D721Med (cell line): ENCODE measurements around the gene SOCS1.
"Not testable (repeated sequence)": the region's sequence is repeated elsewhere in the genome, so short reads cannot be mapped to it uniquely, and the experiment has no call there.

Experiments used
- DNase-seq: peaks from one replicate; pipeline ENCODE4 v3.0.0; 2011; ENCODE audit warnings: low spot score; ENCODE audit not compliant: insufficient read length
- FAIRE-seq: peaks from 2 replicates; lab custom pipeline; 2011; peaks lifted over from hg19 to GRCh38; lab: Jason Lieb, UNC
- TF ChIP-seq, protein P1 (sequence below): IDR thresholded peaks from 2 replicates; pipeline ENCODE4 v1.5.1; 2012; ENCODE audit warnings: mild to moderate bottlenecking, control low read depth; ENCODE audit not compliant: insufficient read depth; ENCODE audit errors: missing control alignments

SOCS1 gene

DNA sequence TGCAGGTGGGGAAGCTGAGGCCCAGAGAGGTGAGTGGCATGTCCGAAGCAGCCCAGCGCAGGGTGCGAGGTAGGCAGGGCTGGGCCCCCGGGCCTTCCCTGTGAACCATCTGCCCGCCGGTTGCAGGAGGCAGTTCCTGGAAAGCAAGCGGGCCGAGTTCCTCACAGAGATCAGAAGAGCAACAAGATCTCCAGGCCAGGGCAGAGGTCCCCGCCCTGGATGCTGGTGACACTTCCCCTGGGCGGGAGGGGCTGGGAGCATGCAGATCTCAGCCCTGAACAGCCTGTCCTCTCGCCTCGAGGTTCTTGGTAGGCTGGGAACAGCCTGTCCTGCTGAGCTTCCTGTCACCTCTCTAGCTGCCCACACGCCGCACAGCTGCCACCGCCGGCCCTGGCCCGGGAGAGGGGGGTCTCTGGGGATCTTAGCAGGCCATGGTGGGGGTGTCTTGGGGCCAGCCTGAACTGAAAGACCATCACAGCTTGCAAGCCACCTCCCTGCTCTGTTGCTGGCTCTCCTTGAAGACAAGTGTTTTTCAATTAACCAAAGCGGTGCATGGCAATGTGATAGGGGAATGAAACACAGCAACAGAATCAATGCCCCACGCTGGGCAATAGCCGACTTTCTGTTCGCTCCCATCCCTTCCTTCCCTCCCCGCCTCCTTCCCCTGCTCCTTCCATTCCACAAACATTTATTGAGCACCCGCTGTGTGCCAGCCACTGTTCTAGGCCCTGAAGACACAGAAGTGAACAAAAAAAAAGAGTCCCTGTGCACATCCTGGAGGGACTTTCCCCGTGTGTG, 31.7 kb downstream of the SOCS1 start:
- FAIRE-seq (no peak), DNase-seq (no peak)
- TF ChIP-seq, protein P1, sequence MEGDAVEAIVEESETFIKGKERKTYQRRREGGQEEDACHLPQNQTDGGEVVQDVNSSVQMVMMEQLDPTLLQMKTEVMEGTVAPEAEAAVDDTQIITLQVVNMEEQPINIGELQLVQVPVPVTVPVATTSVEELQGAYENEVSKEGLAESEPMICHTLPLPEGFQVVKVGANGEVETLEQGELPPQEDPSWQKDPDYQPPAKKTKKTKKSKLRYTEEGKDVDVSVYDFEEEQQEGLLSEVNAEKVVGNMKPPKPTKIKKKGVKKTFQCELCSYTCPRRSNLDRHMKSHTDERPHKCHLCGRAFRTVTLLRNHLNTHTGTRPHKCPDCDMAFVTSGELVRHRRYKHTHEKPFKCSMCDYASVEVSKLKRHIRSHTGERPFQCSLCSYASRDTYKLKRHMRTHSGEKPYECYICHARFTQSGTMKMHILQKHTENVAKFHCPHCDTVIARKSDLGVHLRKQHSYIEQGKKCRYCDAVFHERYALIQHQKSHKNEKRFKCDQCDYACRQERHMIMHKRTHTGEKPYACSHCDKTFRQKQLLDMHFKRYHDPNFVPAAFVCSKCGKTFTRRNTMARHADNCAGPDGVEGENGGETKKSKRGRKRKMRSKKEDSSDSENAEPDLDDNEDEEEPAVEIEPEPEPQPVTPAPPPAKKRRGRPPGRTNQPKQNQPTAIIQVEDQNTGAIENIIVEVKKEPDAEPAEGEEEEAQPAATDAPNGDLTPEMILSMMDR = no peak

DNA sequence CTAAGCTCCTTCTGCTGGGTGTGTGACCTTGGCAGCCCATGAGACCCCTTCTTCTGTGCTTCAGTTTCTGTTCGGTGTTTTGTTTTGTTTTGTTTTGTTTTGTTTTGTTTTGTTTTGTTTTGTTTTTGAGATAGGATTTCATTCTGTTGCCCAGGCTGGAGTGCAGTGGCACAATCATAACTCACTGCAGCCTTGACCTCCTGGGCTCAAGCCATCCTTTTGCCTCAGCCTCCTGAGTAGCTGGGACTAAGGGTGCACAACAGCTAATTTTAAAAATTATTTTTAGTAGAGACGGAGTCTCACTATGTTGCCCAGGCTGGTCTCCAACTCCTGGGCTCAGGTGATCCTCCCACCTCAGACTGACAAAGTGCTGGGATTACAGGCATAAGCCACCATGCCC, 35.5 kb downstream of the SOCS1 start:
- DNase-seq, FAIRE-seq: not testable (repeated sequence)

- DNase-seq = no peak
- TF ChIP-seq, protein P1 = no peak
- FAIRE-seq = no peak
These were observed 36.8 kb downstream of the SOCS1 start for GRCh38 chr16:11219178-11219577.

GRCh38 chr16:11218604-11218962, 37.4 kb downstream of the SOCS1 start:
- no peak for FAIRE-seq
- TF ChIP-seq, protein P1 = no peak
- DNase-seq = no peak

DNA sequence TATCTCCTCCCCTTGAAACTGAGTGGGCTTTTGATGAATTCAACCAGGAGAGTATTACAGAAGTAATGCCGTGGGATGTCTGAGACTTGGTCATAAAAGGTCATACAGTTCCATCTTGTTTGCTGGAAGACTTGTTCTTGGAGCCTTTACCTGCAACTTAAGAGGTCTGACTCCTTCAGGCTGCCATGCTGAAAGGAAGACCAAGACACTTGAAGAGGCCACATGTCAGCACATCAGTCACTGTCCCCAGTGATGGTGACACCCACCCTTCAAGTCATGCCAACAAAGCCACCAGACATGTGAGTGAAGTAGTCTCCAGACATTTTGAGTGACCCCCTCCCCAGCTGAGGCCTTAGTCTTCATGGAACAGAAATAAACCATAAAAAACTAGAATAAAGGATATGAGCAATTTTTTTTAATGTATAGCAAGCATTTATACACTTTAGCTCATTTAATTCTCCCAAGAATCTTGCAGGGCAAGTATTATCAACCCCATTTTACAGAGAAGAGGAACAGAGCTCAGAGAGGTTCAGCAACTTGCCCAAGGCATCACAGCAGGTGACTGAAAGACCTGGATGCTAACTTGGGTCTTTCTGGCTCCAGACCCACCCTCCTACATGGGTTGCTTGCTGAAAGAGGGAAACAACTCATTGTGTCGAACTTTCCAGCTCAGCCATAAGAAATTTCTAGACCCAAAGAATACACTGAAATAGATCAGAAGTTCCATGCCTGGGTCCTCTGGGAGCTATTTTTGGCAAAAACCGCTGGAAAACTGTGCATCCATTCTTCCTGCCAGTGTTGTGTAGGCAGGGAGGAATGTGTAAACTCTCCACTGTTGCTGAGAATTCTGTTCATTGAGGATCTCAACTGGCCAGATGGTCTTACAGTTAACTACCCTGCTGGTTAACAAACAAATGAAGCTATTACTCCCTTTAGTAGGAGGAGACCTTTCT, 38.1 kb downstream of the SOCS1 start:
- TF ChIP-seq, protein P1 = no peak
- DNase-seq (no peak), FAIRE-seq (no peak)

DNA sequence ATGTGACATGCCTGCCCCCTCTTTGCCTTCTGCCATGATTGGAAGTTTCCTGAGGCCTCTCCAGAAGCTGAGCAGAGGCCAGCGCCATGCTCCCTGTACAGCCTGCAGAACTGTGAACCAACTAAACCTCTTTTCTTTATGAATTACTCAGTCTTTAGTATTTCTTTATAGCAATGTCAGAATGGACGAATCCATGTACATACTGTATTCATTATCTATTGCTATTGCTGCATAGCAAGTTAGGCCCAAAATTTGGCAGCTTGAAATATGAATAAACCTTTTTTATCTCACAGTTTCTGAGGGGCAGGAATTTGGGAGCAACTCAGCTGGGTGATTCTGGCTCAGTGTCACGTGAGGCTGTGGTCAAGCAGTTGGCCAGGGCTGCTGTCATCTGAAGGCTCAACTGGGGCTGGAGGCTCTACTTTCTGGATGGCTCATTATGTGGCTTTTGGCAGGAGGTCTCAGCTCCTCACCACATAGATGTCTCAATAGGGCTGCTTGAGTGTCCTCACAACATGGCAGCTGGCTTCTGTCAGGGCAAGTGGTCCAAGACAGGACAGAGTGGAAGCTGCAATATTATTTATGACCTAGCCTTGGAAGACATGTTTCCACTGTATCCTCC, 40.0 kb downstream of the SOCS1 start:
- TF ChIP-seq, protein P1 = no peak
- no peak for DNase-seq

DNA sequence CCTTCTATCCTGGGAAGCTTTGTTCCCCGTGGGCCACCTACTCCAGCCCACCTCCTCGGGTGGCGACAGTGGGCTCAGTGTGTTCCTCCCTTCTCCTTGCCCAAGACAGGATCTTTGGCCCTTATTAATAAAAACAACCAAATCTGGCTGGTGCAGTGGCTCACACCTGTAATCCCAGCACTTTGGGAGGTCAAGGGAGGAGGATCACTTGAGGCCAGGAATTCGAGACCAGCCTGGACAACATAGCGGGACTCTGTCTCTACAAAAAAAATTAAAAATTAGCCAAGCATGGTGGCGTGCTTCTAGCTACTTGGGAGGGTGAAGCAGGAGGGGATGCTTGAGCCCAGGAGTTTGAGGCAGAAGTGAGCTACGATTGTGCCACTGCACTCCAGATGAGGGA, 42.2 kb downstream of the SOCS1 start:
- TF ChIP-seq, protein P1 = no peak
- DNase-seq = no peak
- FAIRE-seq = no peak

More for the DNA sequence above, 40.0 kb downstream of the SOCS1 start:
- FAIRE-seq = no peak
